Glomerular endothelial cell (primary cell): Measurements from ENCODE around the gene FGF18. TPM values are rescaled to one million over a fixed set of nuclear protein-coding genes. Genes with fewer than 3 reads are reported as not detected.
"Not testable (repeated sequence)": the region's sequence is repeated elsewhere in the genome, so short reads cannot be mapped to it uniquely, and the experiment has no call there.

Experiments used
- DNase-seq: peaks from one replicate; pipeline ENCODE4 v3.0.0-alpha.2; 2011; ENCODE audit warnings: low read depth, low spot score; ENCODE audit errors: extremely low read depth
- total RNA-seq: library from RNA; depleted of rRNA; stranded (reverse); fragments of >200 nt; gene quantifications from 2 replicates; pipeline ENCODE4 v1.2.3, GENCODE V29; 2015

The FGF18 gene
- total RNA-seq, 1 donor from 2014 or later = not detected

DNA sequence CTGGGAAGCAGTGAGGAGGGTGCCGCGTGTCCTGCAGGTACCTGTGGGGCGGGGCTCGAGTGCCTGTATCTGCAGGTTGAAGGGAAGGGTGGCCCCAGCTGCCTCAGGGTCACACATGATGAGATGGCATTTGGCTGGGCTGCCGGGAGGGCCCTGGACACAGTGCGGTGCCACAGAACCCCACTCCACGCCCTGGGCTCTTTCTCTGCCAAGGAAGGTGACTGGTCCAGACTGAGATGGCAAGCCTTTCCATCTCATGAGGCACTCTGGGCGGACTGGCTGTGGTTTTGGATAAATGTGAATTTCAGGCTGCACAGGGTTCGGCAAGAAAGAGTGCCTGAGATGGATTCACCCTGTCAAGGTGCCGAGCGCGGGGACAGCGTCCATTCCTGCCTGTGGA is 69.4 kb downstream of the FGF18 start:
- no peak for DNase-seq

DNA sequence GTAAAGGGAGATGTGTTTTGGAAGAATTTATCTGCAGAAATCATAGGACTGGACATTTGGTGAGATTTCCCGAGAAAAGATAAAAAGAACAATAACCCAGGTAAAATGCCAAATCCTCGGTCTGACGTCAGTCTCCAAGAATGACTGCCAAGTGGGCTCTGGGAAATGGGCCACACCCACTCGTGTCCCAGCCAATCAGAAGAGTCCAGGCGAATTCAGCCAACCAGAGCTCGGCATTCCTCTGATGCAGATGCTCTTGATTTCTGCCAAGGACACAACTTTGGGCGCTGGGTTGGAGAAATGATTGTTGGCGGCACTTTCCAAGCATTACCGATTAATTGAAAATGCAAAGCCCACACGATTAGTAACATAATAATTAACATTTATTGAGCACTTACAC is 73.3 kb downstream of the FGF18 start:
- DNase-seq = no peak

DNA sequence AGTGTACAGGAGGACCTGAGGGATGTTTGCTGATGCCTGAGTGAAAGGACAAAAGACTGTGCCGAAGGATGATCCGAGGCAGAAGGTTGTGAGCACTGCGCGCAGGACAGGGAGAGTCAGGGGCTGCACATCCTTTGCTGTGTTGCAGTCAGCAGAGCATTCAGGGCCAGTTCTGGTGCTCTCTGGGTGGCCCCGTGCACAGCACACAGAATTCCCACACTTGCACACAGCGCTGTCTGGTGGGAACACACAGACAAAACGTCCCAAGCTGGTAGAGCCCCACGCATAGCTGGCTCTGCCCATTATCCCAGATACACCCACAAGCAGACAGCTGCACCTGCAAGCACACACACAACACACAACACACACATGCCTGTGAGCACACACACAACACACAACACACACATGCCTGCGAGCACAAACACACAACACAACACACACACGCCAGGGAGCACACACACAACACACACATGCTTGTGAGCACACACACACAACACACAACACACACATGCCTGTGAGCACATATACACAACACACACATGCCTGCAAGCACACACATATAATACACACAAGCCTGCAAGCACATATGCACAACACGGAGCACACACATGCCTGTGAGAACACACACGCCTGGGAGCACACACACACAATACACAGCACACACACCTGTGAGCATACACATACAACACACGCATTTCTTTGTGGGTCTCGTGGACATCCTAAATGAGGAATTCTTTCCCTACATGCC is 74.4 kb downstream of the FGF18 start:
- no peak for DNase-seq

DNA sequence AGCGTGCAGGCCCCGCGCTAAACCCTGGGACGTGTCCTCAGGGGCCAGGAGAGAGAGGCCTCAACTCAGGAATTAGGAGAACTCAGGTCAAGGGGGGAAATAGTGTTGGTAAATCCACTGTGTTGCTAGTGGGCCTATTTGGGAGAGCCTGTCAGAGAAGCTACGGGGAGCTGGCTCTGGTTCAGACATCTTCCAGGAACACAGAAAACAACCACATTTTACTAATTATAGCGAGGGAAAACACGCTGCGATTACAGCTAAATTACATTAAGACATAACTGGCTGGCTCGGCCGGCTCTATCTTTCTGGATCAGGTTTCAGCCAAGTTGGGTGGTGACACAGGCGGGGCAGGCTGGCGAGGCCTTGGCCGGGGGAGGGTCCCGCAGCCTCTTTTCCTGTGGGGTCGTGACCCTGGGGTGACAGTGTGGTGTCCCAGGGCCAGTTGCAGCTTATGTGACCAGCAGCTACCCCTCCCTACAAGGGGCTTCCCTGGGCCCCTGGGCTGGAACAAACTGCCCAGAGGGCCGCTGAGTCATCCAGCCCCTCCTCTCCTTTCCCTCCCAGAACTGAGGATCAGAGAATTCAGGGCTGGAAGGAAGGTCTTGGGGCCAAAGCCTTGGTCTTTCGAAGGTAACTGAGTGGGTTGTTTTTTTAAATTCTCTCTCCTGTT is 75.1 kb downstream of the FGF18 start:
- no peak for DNase-seq

DNA sequence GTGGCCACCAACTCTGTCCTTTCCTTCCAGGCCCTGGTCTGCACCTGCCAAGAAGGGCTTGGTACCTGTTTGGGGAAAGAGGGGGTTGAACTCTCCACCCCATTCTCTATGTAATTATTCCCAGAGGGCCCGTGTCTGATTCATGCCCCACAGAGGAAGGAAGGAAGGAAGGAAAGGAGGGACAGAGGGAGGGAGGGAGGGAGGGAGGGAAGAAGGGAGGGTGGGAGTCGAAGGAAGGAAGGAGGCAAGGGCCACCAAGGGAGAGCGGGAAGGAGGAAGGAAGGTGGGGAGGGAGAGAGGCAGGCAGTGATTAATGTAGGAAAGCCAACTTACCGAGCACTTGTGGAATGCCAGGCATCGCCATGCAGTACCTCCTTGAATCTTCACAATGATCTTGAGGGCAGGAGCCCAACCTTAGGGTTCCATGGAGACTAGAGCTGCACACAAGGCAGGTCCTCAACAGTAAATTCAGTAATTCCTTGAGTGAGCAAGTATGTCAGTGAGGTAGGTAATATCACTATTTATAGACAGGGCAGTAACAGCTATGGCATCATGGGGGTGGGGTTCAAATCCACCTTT is 75.8 kb downstream of the FGF18 start:
- no peak for DNase-seq

DNA sequence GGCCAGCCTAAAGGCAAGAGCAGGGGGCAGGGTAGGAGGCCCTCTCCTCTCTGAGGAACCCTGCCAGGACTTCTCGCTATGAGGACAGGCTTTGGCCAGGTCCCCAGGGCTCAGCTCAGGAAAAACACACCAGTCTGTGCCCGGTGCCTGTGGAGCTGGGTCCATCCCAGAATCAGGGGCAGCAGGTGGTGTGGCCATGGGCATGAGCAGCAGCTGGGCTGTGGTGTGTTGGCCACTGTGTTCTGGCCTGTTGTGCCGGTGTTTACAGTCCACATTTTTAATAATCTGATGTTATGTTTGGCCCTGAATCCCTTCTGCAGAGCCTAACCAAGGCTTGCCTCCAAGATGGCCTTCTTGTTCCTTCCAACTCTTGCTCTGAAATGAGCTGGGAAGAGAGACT is 77.0 kb downstream of the FGF18 start:
- no peak for DNase-seq

DNA sequence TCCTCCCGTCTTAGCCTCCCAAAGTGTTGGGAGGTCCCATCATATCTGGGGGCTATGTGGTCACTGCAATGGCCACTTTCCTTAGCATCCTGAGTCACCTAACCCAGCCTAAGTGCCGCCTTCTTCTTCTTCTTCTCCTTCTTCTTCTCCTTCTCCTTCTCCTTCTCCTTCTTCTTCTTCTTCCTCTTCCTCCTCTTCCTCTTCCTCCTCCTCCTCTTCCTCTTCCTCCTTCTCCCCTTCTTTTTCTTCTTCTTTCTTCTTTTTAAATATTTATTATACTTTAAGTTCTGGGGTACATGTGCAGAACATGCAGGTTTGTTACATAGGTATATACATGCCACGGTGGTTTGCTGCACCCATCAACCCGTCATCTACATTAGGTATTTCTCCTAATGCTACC is 78.0 kb downstream of the FGF18 start:
- not testable (repeated sequence) for DNase-seq

DNA sequence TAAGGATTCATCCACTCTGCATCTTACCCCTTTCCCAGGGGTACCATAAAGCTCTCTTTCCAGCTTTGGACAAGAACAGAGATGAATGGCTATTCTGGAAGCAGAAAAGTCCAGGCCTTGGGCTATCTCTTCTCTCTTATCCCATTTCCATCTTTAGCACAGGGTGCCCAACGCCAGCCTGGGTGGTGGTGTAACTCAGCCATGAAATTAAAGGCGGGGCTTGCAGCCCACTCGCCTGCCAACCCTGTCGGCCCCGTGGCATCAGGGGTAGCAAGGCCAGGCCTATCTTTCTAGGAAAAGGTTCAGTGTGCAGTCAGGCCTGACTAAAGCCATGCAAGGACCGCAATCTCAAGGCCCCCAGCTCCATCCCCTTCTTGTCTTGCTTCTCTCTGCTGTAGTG is 78.7 kb downstream of the FGF18 start:
- no peak for DNase-seq

DNA sequence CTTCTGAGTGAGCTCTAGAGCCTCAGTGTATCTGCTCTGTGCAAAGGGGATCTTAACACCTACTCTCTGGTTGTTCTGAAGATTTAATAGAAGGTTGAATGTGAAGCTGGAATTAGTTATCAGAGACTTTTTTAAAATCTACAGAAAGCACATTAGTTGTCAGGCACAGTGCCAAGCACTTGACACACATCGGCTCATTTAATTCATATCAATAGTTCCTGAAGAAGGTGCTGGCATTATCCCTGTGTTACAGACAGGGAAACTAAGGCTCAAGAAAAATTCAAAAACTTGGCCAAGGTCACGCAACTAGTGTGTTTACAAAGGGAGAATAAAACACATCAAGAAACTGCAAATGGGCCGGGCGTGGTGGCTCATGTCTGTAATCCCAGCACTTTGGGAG is 80.2 kb downstream of the FGF18 start:
- no peak for DNase-seq

DNA sequence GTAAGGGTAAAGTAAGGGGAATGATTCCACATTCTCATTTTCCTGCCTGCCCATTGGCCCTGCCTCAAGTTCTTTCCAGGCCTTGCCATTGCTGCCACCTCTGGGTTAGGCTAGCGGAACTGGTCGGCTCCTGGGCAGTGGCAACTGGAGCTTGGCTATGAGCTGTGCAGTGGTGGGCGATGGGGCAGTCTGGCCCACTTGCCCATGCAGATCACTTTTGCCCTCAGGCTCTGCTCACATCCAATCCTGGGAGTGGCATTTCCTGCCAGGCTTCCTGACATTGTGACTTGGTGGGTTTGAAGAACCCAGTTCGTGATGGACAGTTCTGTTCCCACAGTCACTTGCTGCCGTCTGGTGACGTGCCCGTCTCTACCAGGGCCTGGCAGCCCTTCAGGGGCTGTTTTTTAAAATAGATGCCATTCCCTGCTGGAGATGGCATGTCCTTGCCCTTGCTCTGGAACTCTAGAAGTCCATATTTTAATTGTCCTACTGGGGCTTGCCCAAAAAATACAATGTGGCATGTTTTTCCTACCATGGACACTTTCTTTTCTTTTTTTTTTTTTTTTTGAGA is 86.1 kb downstream of the FGF18 start:
- DNase-seq = no peak

DNA sequence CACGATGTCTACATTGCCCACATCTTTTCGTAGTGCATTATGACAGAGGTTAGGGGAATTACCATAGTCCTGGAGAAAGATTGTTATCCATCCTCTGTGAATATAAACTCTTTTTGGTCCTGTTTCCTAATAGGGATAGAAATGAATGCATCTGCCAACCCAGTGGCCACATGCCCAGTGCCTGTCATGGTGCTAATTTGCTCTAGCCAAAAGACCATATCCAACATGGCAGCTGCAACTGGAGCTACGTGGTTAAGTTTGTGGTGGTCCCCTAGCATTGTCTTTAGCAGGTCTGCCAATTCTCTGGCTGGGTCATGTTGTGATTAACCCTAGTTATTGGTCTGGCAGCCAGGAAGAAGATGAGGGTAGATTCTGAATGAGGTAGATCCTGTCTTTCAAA is 87.5 kb downstream of the FGF18 start:
- no peak for DNase-seq

Other genes with a start within 250 kb of the FGF18 start
- gene TLX3, start 110.4 kb upstream of the FGF18 start, total RNA-seq = not detected in 2 replicates
- gene NPM1, start 31.8 kb upstream of the FGF18 start, total RNA-seq = 685 and 753 TPM in 2 replicates